ENCODE results near the gene CERS6. TPM values are rescaled to one million over a fixed set of nuclear protein-coding genes. Genes with fewer than 3 reads are reported as not detected.

CERS6 gene
- total RNA-seq, 1 donor from 2014 or later = 21.8 TPM

DNA sequence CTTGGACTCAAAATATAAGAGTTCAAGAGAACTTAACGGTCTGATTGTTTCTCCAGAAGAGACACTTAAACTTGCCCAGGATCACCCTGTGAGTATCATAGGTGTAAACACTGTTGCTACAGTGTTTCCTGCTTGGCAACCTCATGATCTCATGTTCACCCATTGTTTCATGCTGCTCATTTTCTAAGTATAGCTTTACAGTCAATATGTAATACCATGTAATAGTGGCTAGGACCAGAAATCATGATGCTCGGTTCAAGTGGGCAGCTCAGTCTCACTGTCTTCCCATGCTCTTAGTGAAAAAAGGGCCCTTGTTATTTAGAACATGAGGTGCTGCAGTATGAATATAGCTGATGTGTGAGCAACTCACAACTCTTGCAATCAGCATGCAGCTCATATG is 157.5 kb downstream of the CERS6 start:
- Histone ChIP-seq H3K27me3 (ENCODE audit: low read depth) (no peaks in the 10 kb centered on the region), H3K36me3 (no peaks in the 10 kb centered on the region), H3K27ac (no peak overlapping the region), H3K4me1 (no peaks in the 10 kb centered on the region), H3K9me3 (no peaks in the 10 kb centered on the region), H3K4me3 (no peak overlapping the region)
- ATAC-seq (no peak), DNase-seq (no peak)
- intact Hi-C loops (cut with DNase I) = no loop called here
- TF ChIP-seq, protein P1, sequence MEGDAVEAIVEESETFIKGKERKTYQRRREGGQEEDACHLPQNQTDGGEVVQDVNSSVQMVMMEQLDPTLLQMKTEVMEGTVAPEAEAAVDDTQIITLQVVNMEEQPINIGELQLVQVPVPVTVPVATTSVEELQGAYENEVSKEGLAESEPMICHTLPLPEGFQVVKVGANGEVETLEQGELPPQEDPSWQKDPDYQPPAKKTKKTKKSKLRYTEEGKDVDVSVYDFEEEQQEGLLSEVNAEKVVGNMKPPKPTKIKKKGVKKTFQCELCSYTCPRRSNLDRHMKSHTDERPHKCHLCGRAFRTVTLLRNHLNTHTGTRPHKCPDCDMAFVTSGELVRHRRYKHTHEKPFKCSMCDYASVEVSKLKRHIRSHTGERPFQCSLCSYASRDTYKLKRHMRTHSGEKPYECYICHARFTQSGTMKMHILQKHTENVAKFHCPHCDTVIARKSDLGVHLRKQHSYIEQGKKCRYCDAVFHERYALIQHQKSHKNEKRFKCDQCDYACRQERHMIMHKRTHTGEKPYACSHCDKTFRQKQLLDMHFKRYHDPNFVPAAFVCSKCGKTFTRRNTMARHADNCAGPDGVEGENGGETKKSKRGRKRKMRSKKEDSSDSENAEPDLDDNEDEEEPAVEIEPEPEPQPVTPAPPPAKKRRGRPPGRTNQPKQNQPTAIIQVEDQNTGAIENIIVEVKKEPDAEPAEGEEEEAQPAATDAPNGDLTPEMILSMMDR (IDR thresholded peaks at IDR 0.05) = no peak

DNA sequence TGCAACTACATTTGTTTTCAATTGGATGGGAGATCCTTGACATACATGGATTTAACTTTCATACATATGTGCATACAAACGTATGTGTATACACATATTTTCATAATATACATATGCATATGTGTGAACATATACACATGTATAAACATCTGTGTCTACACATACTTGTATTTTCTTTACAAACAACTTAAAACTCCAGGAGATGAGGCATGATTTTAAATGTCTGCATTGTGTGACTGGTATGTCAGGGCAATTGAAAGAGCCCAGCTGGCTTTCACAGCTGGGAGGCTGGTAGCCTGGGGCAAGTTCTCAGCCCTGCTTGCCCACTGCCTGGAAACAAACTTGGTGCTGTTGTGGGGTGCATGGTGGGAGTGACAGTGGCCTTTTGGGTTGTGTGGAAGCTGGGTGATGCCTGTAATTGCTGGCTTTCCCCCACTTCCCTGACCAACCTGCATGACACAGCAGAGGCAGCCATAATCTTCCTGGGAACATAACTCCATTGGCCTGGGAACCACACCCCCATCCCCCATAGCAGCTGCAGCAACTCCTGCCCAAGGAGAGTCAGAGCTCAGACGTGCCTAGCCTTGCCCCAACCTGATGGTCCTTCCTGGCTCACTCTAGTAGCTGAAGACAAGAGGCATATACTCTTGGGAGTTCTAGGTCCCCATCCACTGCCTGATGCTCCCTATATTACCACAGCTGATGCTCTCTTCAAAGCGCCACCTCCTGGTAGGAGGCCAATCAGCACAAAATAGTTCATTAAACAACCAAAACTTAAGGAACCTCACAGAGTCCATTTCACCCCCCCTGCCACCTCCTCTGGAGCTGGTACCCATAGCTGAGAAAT is 158.3 kb downstream of the CERS6 start:
- TF ChIP-seq, protein P1 (IDR thresholded peaks at IDR 0.05) = no peak
- DNase-seq = no peak
- no peaks in the 10 kb centered on the region for H3K27me3 ChIP-seq (ENCODE audit: low read depth)
- ATAC-seq = no peak
- H3K27ac ChIP-seq = no peak overlapping the region
- H3K4me3 ChIP-seq = no peak overlapping the region
- no peaks in the 10 kb centered on the region for H3K36me3 ChIP-seq
- H3K9me3 ChIP-seq = no peaks in the 10 kb centered on the region
- intact Hi-C loops (cut with DNase I) = no loop called here
- H3K4me1 ChIP-seq = no peaks in the 10 kb centered on the region

DNA sequence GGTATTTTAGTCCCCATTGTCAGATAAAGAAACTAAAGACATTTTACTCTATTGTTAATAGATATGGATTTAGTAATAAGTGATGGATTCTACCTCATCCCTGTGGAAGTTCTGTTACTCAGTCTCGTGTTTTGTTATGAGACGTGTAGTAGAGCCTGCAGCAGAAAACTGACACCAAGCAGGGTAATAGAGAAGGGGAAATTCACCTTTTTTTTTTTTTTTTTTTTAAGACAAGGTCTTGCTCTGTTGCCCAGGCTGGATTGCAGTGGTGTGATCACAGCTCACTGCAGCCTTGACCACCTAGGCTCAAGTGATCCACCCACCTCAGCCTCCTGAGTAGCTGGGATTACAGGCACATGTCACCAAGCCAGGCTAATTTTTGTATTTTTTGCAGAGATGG is 164.5 kb downstream of the CERS6 start:
- no peak overlapping the region for H3K4me3 ChIP-seq
- ATAC-seq = no peak
- intact Hi-C loops (cut with DNase I) = no loop called here

DNA sequence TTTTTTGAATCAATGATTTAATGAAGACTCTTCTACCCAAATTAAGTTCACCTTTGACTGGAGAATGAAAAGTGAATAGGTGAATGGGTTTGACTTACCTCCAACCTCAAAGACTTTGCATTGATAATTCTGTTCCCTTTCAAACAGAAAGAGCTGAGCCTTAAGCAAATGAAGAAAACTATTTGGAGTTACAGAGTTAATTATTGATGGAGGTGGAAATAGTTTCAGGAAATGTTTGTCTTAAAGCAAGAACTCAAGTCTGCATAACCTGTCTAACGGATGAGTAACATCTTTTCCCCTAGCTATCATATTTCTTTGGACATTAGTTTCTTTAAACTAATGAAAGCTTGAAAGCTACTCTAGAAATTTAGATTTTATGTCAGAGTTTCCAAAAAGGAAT is 166.5 kb downstream of the CERS6 start:
- H3K4me3 ChIP-seq = no peak overlapping the region
- TF ChIP-seq, protein P1 (IDR thresholded peaks at IDR 0.05) = no peak
- no peaks in the 10 kb centered on the region for H3K4me1 ChIP-seq
- no peaks in the 10 kb centered on the region for H3K27me3 ChIP-seq (ENCODE audit: low read depth)
- no peaks in the 10 kb centered on the region for H3K36me3 ChIP-seq
- no peaks in the 10 kb centered on the region for H3K9me3 ChIP-seq
- DNase-seq (no peak), ATAC-seq (no peak)
- no peak overlapping the region for H3K27ac ChIP-seq
- intact Hi-C loops (cut with DNase I) = no loop called here

More for the DNA sequence above, 164.5 kb downstream of the CERS6 start:
- DNase-seq = no peak
- Histone ChIP-seq H3K9me3 (no peaks in the 10 kb centered on the region), H3K4me1 (no peaks in the 10 kb centered on the region), H3K36me3 (no peaks in the 10 kb centered on the region), H3K27ac (no peak overlapping the region), H3K27me3 (ENCODE audit: low read depth) (no peaks in the 10 kb centered on the region)
- TF ChIP-seq, protein P1 (IDR thresholded peaks at IDR 0.05) = no peak

DNA sequence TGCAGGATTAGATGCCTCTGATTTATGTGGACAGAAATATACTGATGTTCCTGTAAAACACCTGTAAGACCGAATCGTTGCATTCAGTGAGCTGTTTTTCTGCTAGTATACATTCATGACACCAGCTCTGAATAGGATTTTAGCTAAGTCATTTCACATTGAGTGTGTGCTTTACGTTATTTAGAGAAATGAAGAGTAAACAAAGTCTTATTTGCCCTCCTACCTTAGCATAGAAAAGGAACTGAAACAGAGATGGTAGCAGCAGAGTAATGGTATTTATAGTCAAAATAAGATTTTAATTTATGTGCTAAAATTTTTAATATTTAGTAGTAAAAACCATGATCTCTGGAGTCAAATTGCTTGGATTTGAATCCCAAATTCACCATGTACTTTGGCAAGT is 168.0 kb downstream of the CERS6 start:
- TF ChIP-seq, protein P1 (IDR thresholded peaks at IDR 0.05) = no peak

More for the DNA sequence above, 168.0 kb downstream of the CERS6 start:
- Histone ChIP-seq H3K36me3 (no peaks in the 10 kb centered on the region), H3K9me3 (no peaks in the 10 kb centered on the region), H3K4me1 (no peaks in the 10 kb centered on the region), H3K4me3 (no peak overlapping the region), H3K27me3 (ENCODE audit: low read depth) (no peaks in the 10 kb centered on the region), H3K27ac (no peak overlapping the region)
- intact Hi-C loops (cut with DNase I) = no loop called here
- no peak for ATAC-seq
- DNase-seq = no peak
